Loucy (cell line): Measurements from ENCODE around the gene SULT4A1.

Source experiments
- H2AFZ ChIP-seq: fragments of 200-600 bp; sonication (generic); 2 replicates; pipeline ENCODE4 v1.6.0; 2016; ENCODE audit warnings: antibody characterized with exemption, mild to moderate bottlenecking, low read length, moderate library complexity
- H3F3A ChIP-seq: fragments of 200-600 bp; 2 replicates; pipeline ENCODE4 v1.6.0; 2016; ENCODE audit warnings: antibody characterized with exemption, low read depth, mild to moderate bottlenecking
- H3K27me3 ChIP-seq: fragments of 200-600 bp; sonication (generic); 2 replicates; pipeline ENCODE4 v1.6.1; 2014; ENCODE audit warnings: low read length, mild to moderate bottlenecking; ENCODE audit not compliant: insufficient read depth, poor library complexity, severe bottlenecking
- H3K36me3 ChIP-seq: fragments of 200-600 bp; sonication (generic); 2 replicates; pipeline ENCODE4 v1.6.1; 2016; ENCODE audit warnings: low read length; ENCODE audit not compliant: insufficient read depth
- H3K4me1 ChIP-seq: fragments of 200-600 bp; sonication (generic); 2 replicates; pipeline ENCODE4 v1.5.1; 2014; ENCODE audit warnings: low read length, mild to moderate bottlenecking; ENCODE audit not compliant: insufficient read depth, poor library complexity, severe bottlenecking
- H3K4me2 ChIP-seq: fragments of 200-600 bp; sonication (generic); 2 replicates; pipeline ENCODE4 v1.6.0; 2014; ENCODE audit warnings: antibody characterized with exemption, low read length, low read depth, mild to moderate bottlenecking; ENCODE audit not compliant: poor library complexity, severe bottlenecking
- H3K4me3 ChIP-seq: fragments of 200-600 bp; sonication (generic); 2 replicates; pipeline ENCODE4 v1.5.1; 2014; ENCODE audit warnings: low read length, mild to moderate bottlenecking, mixed read lengths; ENCODE audit not compliant: poor library complexity, severe bottlenecking
- H3K79me2 ChIP-seq: fragments of 200-600 bp; sonication (generic); 2 replicates; pipeline ENCODE4 v1.6.1; 2014; ENCODE audit warnings: low read length; ENCODE audit not compliant: insufficient read depth
- H3K9ac ChIP-seq: fragments of 200-600 bp; sonication (generic); 2 replicates; pipeline ENCODE4 v1.6.0; 2014; ENCODE audit warnings: mild to moderate bottlenecking, low read depth, low read length, moderate library complexity; ENCODE audit not compliant: poor library complexity, severe bottlenecking
- H3K9me2 ChIP-seq: fragments of 200-600 bp; sonication (generic); replicated peaks from 2 replicates; pipeline ENCODE4 v1.6.1; 2016; ENCODE audit warnings: low read depth, low read length, mixed read lengths
- H3K9me3 ChIP-seq: fragments of 200-600 bp; sonication (generic); 2 replicates; pipeline ENCODE4 v1.6.1; 2014; ENCODE audit warnings: mild to moderate bottlenecking, antibody characterized with exemption, low read length, low read depth; ENCODE audit not compliant: insufficient read depth
- H4K20me1 ChIP-seq: fragments of 200-600 bp; sonication (generic); 2 replicates; pipeline ENCODE4 v1.6.0; 2014; ENCODE audit warnings: antibody characterized with exemption, low read length, mild to moderate bottlenecking; ENCODE audit not compliant: insufficient read depth, poor library complexity, severe bottlenecking
- EZH2phosphoT487 ChIP-seq: fragments of 200-600 bp; IDR thresholded peaks from 2 replicates; pipeline ENCODE4 v1.6.1; 2018; ENCODE audit warnings: antibody characterized with exemption, mild to moderate bottlenecking, moderate library complexity, borderline replicate concordance
- TF ChIP-seq, protein P1 (sequence below): fragments of 200-600 bp; sonication (generic); conservative IDR thresholded peaks from 2 replicates; pipeline ENCODE4 v1.5.1; 2014; ENCODE audit warnings: mild to moderate bottlenecking, antibody characterized with exemption, low read length

The SULT4A1 gene

DNA sequence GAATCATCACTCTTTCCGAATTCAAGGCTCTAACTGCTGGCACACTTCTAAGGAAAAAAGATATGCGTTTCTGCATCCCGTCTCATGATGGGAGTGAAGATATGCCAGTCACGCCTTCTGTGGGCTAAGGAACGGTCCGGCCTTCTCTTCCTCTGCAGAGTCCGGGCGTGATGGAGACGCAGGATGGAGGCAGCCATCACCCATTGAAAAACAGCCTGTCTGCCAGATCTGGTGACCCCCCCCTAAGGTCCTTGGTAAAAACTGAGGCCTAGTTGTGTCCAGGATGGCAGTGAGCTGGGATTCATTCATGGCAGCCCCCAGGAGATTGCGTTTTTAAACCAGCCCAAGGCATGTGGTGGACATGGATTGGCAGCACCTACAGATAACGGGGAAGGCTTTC lies 43.3 kb downstream of the SULT4A1 start:
- Histone ChIP-seq H3K4me2 (no peak overlapping the region), H3K79me2 (no peaks in the 10 kb centered on the region), H3F3A (no peaks in the 10 kb centered on the region), H4K20me1 (no peaks in the 10 kb centered on the region), H3K9me3 (no peaks in the 10 kb centered on the region), H3K27me3 (no peaks in the 10 kb centered on the region), H3K4me3 (no peak overlapping the region), H3K4me1 (no peaks in the 10 kb centered on the region), H3K9me2 (no peaks in the 10 kb centered on the region), H3K9ac (no peak overlapping the region), H3K36me3 (no peaks in the 10 kb centered on the region), H2AFZ (no peak overlapping the region)
- no peak for TF ChIP-seq EZH2phosphoT487
- TF ChIP-seq, protein P1, sequence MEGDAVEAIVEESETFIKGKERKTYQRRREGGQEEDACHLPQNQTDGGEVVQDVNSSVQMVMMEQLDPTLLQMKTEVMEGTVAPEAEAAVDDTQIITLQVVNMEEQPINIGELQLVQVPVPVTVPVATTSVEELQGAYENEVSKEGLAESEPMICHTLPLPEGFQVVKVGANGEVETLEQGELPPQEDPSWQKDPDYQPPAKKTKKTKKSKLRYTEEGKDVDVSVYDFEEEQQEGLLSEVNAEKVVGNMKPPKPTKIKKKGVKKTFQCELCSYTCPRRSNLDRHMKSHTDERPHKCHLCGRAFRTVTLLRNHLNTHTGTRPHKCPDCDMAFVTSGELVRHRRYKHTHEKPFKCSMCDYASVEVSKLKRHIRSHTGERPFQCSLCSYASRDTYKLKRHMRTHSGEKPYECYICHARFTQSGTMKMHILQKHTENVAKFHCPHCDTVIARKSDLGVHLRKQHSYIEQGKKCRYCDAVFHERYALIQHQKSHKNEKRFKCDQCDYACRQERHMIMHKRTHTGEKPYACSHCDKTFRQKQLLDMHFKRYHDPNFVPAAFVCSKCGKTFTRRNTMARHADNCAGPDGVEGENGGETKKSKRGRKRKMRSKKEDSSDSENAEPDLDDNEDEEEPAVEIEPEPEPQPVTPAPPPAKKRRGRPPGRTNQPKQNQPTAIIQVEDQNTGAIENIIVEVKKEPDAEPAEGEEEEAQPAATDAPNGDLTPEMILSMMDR: no peak

DNA sequence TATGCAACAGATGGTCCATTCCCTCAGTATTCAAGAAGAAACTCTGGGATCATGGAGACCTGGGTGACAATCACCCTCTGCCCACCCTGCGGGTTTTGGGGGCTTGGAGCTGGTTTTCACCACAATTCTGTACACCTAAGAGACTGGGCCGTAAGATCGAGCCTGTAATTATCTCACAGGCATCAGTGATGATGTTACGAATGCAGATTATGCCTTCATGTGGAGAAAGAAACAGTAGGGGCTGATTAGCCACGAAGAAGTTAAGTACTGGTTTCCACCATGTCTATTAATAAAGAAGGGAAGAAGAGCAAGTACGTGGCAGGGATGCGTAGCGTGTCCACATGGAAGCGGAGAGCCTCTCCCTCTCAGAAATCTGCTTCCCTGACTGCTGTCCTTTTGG lies 44.9 kb downstream of the SULT4A1 start:
- Histone ChIP-seq H4K20me1 (no peaks in the 10 kb centered on the region), H3K4me1 (no peaks in the 10 kb centered on the region), H3K4me3 (no peak overlapping the region), H3K36me3 (no peaks in the 10 kb centered on the region), H3K9me3 (no peaks in the 10 kb centered on the region), H3K79me2 (no peaks in the 10 kb centered on the region), H3K4me2 (no peak overlapping the region), H2AFZ (no peak overlapping the region), H3K27me3 (no peaks in the 10 kb centered on the region), H3F3A (no peaks in the 10 kb centered on the region), H3K9me2 (no peaks in the 10 kb centered on the region), H3K9ac (no peak overlapping the region)
- no peak for TF ChIP-seq EZH2phosphoT487
- TF ChIP-seq, protein P1: no peak

DNA sequence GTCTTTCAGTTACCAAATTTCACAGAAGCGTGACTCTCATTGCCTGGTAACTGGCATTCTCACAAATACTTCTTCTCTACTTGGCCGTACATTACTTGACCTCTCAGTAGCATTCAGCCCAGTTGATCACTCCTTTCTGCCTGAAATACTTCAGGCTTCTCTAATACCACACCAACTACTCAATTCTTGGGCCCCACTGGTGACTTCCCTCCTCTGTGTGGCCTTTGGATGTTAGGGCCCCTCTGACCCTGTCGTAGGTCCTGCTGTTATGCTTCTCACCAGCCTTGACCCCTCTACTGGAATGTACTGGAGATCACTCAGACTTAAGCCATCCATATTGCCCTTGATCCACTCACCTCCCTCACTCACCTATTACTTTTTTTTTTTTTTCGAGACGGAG lies 48.0 kb downstream of the SULT4A1 start:
- Histone ChIP-seq H3K9me3 (no peaks in the 10 kb centered on the region), H2AFZ (no peak overlapping the region), H3K4me1 (no peaks in the 10 kb centered on the region), H4K20me1 (no peaks in the 10 kb centered on the region), H3K9ac (no peak overlapping the region), H3K27me3 (no peaks in the 10 kb centered on the region), H3K79me2 (no peaks in the 10 kb centered on the region), H3K9me2 (no peaks in the 10 kb centered on the region), H3K4me3 (no peak overlapping the region), H3K4me2 (no peak overlapping the region), H3K36me3 (no peaks in the 10 kb centered on the region), H3F3A (no peaks in the 10 kb centered on the region)
- TF ChIP-seq, protein P1: no peak
- TF ChIP-seq EZH2phosphoT487: no peak
